OCI-LY7 (cell line): ENCODE measurements around the gene FADD. TPM values are rescaled to one million over a fixed set of nuclear protein-coding genes. Genes with fewer than 3 reads are reported as not detected.

Experiments used
- BruUV-seq: library from RNA; stranded (reverse); fragments of 400-500 nt; replicated peaks from 2 replicates; lab custom pipeline; 2021; lab: Mats Ljungman, UMichigan
- CTCF ChIA-PET: fragments of 300-600 bp; sonication (Branson Sonifier 250); formaldehyde crosslinking; loops from one replicate; lab custom pipeline; 2022; ENCODE audit warnings: antibody characterized with exemption; ENCODE audit not compliant: unreplicated experiment; lab: Charles Lee
- POLR2A ChIA-PET: fragments of 300-600 bp; sonication (Branson Sonifier 250); formaldehyde crosslinking; loops from one replicate; lab custom pipeline; 2022; ENCODE audit warnings: antibody characterized with exemption; lab: Charles Lee
- DNase-seq: peaks from one replicate; pipeline ENCODE4 v3.0.0-alpha.2; 2015; ENCODE audit warnings: low spot score
- H2AFZ ChIP-seq: fragments of 200-600 bp; sonication (generic), shearing (Covaris generic); 2 replicates; pipeline ENCODE4 v1.6.1; 2014; ENCODE audit warnings: mild to moderate bottlenecking, antibody characterized with exemption, low read length, moderate library complexity
- H3K27ac ChIP-seq: fragments of 200-600 bp; sonication (generic); 2 replicates; pipeline ENCODE4 v1.5.1; 2014; ENCODE audit warnings: mixed run types, low read depth, mild to moderate bottlenecking, moderate library complexity, low read length, inconsistent platforms; ENCODE audit not compliant: poor library complexity, severe bottlenecking
- H3K36me3 ChIP-seq: fragments of 200-600 bp; sonication (generic); 2 replicates; pipeline ENCODE4 v1.6.1; 2014; ENCODE audit warnings: mild to moderate bottlenecking, antibody characterized with exemption, low read length, moderate library complexity, mixed read lengths; ENCODE audit not compliant: insufficient read depth
- H3K4me1 ChIP-seq: fragments of 200-600 bp; sonication (generic); 2 replicates; pipeline ENCODE4 v1.5.1; 2014; ENCODE audit warnings: mild to moderate bottlenecking, low read length; ENCODE audit not compliant: insufficient read depth, poor library complexity, severe bottlenecking
- H3K4me2 ChIP-seq: fragments of 200-600 bp; sonication (generic); 2 replicates; pipeline ENCODE4 v1.6.1; 2014; ENCODE audit warnings: mild to moderate bottlenecking, low read length
- H3K4me3 ChIP-seq: fragments of 200-600 bp; sonication (generic); 2 replicates; pipeline ENCODE4 v1.5.1; 2014; ENCODE audit warnings: mild to moderate bottlenecking, low read depth, low read length; ENCODE audit not compliant: poor library complexity, severe bottlenecking
- H3K79me2 ChIP-seq: fragments of 200-600 bp; sonication (generic); 2 replicates; pipeline ENCODE4 v1.6.1; 2016; ENCODE audit warnings: low read depth, mild to moderate bottlenecking, low read length, moderate library complexity, mixed read lengths; ENCODE audit not compliant: insufficient read depth
- H3K9me2 ChIP-seq: fragments of 200-600 bp; sonication (generic); 2 replicates; pipeline ENCODE4 v1.6.1; 2016; ENCODE audit warnings: mild to moderate bottlenecking, low read length, mixed read lengths; ENCODE audit not compliant: insufficient read depth
- H3K9me3 ChIP-seq: fragments of 200-600 bp; sonication (generic); 2 replicates; pipeline ENCODE4 v1.6.1; 2014; ENCODE audit warnings: mild to moderate bottlenecking, mixed run types, low read length, mixed read lengths
- H4K20me1 ChIP-seq: fragments of 200-600 bp; sonication (generic); 2 replicates; pipeline ENCODE4 v1.6.1; 2014; ENCODE audit warnings: mild to moderate bottlenecking, antibody characterized with exemption, low read length, moderate library complexity, mixed read lengths; ENCODE audit not compliant: insufficient read depth
- CTCF ChIP-seq: fragments of 200-600 bp; sonication (generic); conservative IDR thresholded peaks from 2 replicates; pipeline ENCODE4 v1.5.1; 2014; ENCODE audit warnings: mild to moderate bottlenecking, antibody characterized with exemption, low read length, moderate library complexity, mixed read lengths
- EZH2phosphoT487 ChIP-seq: fragments of 200-600 bp; sonication (generic); IDR thresholded peaks from 2 replicates; pipeline ENCODE4 v1.6.1; 2018; ENCODE audit warnings: low read depth, borderline replicate concordance, mild to moderate bottlenecking, mixed run types, antibody characterized with exemption, low read length, moderate library complexity, mixed read lengths
- intact Hi-C: fragments of 100-400 bp; cut with micrococcal nuclease; formaldehyde crosslinking; loops from one replicate; pipeline ENCODE4 v1.10.0; 2022; ENCODE audit not compliant: unreplicated experiment
- total RNA-seq, 2 experiments: library from RNA; depleted of rRNA in 1 of 2; stranded (reverse); fragments of >200 nt in 1 of 2; shearing (Covaris generic) in 1 of 2; gene quantifications; 2 replicates each; pipeline ENCODE4 v1.2.3, GENCODE V29; 2014 to 2022

The FADD gene
- total RNA-seq, 2 experiments from 2014 or later, result 32.9 to 34.1 TPM

GRCh38 chr11:70233962-70234361, 30.9 kb downstream of the FADD start:
- H3K9me3 ChIP-seq, result no peaks in the 10 kb centered on the region
- no peak overlapping the region for H2AFZ ChIP-seq
- H4K20me1 ChIP-seq, result no peaks in the 10 kb centered on the region
- H3K36me3 ChIP-seq, result no peaks in the 10 kb centered on the region
- CTCF ChIA-PET, result no interaction called here
- no peak overlapping the region for H3K27ac ChIP-seq
- no peaks in the 10 kb centered on the region for H3K79me2 ChIP-seq
- no TSS peak for BruUV-seq
- no peak for DNase-seq
- no peak overlapping the region for H3K4me2 ChIP-seq
- intact Hi-C loops, result no loop called here
- POLR2A ChIA-PET, result interaction anchor here (0.6 kb wide), 2 partner anchors 54 to 1164 kb away, joined by 3 read pairs; no protein-coding TSS in a partner anchor
- TF ChIP-seq EZH2phosphoT487 (no peak), CTCF (no peak)
- H3K9me2 ChIP-seq, result no peaks in the 10 kb centered on the region
- H3K4me3 ChIP-seq, result no peak overlapping the region
- H3K4me1 ChIP-seq, result no peaks in the 10 kb centered on the region

GRCh38 chr11:70240337-70240736, 37.2 kb downstream of the FADD start:
- ChIA-PET CTCF (no interaction called here), POLR2A (no interaction called here)
- no peaks in the 10 kb centered on the region for H3K79me2 ChIP-seq
- H3K4me2 ChIP-seq, result no peak overlapping the region
- no peaks in the 10 kb centered on the region for H4K20me1 ChIP-seq
- DNase-seq, result no peak
- no peaks in the 10 kb centered on the region for H3K9me2 ChIP-seq
- H3K4me1 ChIP-seq, result no peaks in the 10 kb centered on the region
- intact Hi-C loops, result no loop called here
- no peaks in the 10 kb centered on the region for H3K36me3 ChIP-seq
- no peak overlapping the region for H3K27ac ChIP-seq
- no peaks in the 10 kb centered on the region for H3K9me3 ChIP-seq
- H2AFZ ChIP-seq, result no peak overlapping the region
- no peak overlapping the region for H3K4me3 ChIP-seq
- TF ChIP-seq EZH2phosphoT487 (no peak), CTCF (no peak)
- no TSS peak for BruUV-seq

GRCh38 chr11:70241709-70242108, 38.6 kb downstream of the FADD start:
- POLR2A ChIA-PET, result interaction anchor here (0.6 kb wide), 1 partner anchor 566 kb away, joined by 3 read pairs; the partner anchor contains the start of gene LTO1

More at GRCh38 chr11:70241709-70242108, 38.6 kb downstream of the FADD start:
- H3K4me3 ChIP-seq, result no peak overlapping the region
- H4K20me1 ChIP-seq, result no peaks in the 10 kb centered on the region
- H2AFZ ChIP-seq, result no peak overlapping the region
- no peaks in the 10 kb centered on the region for H3K79me2 ChIP-seq
- H3K27ac ChIP-seq, result no peak overlapping the region
- H3K9me3 ChIP-seq, result no peaks in the 10 kb centered on the region
- BruUV-seq, result no TSS peak
- no peak for DNase-seq
- CTCF ChIA-PET, result no interaction called here
- no peaks in the 10 kb centered on the region for H3K36me3 ChIP-seq
- H3K4me2 ChIP-seq, result no peak overlapping the region
- intact Hi-C loops, result no loop called here
- H3K9me2 ChIP-seq, result no peaks in the 10 kb centered on the region
- no peak for TF ChIP-seq EZH2phosphoT487
- TF ChIP-seq CTCF, result no peak
- H3K4me1 ChIP-seq, result no peaks in the 10 kb centered on the region
